Measurements from ENCODE around the gene CEP57L1. TPM values are rescaled to one million over a fixed set of nuclear protein-coding genes. Genes with fewer than 3 reads are reported as not detected.

CEP57L1 gene
- total RNA-seq, 1 donor from 2014 or later = 13.2 TPM

DNA sequence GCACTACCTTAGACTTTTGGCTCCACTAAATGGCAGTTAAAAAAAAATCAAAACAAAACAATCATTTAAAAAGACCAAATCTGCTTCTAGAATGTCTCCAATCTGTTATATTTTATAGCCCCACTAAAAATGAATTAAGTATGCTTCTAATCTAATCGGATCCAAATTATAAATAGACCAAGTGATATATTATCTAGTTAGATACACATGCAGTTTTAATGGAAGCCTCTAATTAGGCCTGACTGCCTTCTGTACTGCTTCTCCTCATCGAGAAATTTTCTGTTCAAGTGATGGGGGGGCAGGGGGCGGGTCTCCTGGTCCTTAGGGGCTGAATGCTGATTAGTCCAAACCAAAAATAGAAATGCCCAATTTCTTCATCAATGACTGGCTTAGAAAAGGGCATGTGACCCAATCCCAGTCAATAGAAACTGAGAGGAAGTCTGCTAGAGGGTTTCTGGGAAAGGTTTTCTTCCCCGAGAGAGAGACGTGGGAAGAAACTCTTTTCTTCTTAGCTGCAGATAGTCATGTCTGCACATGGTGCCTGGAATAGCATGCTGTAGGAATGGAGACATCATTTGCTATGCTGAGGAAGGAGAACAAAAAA is 7.5 kb upstream of the CEP57L1 start:
- H3K4me1 Mint-ChIP-seq (ENCODE audit: unreplicated experiment) = peaks cover 18% of the 10 kb centered on the region
- H3K9me3 Mint-ChIP-seq (ENCODE audit: unreplicated experiment) = no peaks in the 10 kb centered on the region
- DNase-seq (ENCODE audit: extremely low spot score, unreplicated experiment) = no peak
- no peaks in the 10 kb centered on the region for H3K27me3 Mint-ChIP-seq (ENCODE audit: unreplicated experiment)
- TF ChIP-seq, protein P1, sequence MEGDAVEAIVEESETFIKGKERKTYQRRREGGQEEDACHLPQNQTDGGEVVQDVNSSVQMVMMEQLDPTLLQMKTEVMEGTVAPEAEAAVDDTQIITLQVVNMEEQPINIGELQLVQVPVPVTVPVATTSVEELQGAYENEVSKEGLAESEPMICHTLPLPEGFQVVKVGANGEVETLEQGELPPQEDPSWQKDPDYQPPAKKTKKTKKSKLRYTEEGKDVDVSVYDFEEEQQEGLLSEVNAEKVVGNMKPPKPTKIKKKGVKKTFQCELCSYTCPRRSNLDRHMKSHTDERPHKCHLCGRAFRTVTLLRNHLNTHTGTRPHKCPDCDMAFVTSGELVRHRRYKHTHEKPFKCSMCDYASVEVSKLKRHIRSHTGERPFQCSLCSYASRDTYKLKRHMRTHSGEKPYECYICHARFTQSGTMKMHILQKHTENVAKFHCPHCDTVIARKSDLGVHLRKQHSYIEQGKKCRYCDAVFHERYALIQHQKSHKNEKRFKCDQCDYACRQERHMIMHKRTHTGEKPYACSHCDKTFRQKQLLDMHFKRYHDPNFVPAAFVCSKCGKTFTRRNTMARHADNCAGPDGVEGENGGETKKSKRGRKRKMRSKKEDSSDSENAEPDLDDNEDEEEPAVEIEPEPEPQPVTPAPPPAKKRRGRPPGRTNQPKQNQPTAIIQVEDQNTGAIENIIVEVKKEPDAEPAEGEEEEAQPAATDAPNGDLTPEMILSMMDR (IDR thresholded peaks at IDR 0.05) = no peak
- H3K27ac Mint-ChIP-seq (ENCODE audit: unreplicated experiment) = no peak overlapping the region
- H3K4me3 Mint-ChIP-seq (ENCODE audit: unreplicated experiment) = no peak overlapping the region
- peaks cover 11% of the 10 kb centered on the region for H3K36me3 Mint-ChIP-seq (ENCODE audit: unreplicated experiment)

DNA sequence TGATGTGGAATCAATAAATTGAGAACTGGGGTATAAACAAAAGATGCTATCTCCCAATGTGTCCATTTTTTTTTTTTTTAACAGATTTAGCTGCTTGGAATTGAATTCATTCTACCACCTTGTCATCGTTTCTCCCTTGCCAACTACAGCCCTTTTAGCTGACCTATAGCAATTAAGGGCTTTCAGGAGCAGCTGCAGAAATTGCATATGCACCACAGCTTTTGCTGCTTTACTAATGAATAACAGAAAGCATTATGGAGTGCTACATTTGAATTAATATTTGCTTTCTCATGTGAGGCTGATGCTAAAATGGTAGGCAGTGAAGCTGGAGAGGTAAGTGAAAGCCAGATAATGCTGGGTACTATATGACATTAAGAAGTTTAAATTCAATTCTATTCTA is 6.3 kb upstream of the CEP57L1 start:
- DNase-seq (ENCODE audit: extremely low spot score, unreplicated experiment) = no peak
- Mint-ChIP-seq H3K9me3 (ENCODE audit: unreplicated experiment) (no peaks in the 10 kb centered on the region), H3K4me3 (ENCODE audit: unreplicated experiment) (no peak overlapping the region), H3K27me3 (ENCODE audit: unreplicated experiment) (no peaks in the 10 kb centered on the region), H3K27ac (ENCODE audit: unreplicated experiment) (no peak overlapping the region), H3K36me3 (ENCODE audit: unreplicated experiment) (peaks cover 11% of the 10 kb centered on the region), H3K4me1 (ENCODE audit: unreplicated experiment) (peaks cover 23% of the 10 kb centered on the region)
- TF ChIP-seq, protein P1 (IDR thresholded peaks at IDR 0.05) = no peak

DNA sequence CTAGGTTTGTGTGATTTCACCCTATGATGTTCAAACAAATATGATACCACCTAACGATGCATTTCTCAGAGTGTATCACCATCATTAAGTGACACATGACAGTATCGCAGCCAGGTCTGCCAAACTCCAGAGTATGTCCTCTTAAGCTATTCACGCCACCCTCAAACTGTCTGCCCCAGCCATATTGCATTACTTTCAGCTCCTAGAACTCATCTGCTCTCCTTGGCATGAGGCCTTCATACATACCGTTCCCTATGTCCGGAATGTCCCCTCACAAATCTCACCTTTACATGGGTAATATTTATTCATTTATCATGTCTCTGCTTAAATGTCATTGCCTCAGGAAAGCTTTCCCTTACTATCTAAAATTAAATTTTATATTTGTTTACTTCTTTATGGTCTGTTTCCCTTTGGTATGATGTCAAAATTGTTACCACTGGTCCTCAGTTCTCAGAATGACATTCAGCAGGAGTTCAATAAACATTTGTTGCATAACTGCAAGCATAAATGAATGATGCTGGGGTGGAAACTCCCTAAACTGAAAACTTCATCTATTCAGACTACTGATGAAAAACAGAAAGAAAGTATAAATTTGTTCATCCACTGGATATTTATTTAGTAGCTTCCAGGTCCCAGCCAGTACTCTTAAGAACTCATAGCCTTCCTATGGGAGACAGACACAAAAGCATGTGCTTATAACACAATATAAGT is 3.8 kb upstream of the CEP57L1 start:
- TF ChIP-seq, protein P1 (IDR thresholded peaks at IDR 0.05) = no peak
- peak overlapping the region; percentile 95 for H3K4me3 Mint-ChIP-seq (ENCODE audit: unreplicated experiment)
- H3K4me1 Mint-ChIP-seq (ENCODE audit: unreplicated experiment) = peaks cover 33% of the 10 kb centered on the region

DNA sequence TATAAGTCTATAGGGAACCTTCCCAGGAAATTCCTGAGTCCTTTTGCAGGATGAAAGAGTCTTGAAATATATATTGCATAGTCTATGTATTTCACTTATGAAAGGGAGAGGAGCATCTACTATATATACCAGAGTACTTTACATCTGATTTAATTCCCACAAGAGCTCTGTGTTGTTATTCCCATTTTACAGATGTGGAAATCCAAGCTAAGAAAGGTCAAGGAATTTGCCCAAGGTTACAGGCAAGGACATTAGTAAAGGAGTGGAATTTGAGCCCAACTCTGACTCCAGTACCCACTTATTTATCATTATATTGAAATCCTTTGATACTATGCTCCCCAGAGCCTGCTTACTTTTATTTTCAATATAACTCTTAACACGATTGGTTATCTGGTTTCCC is 3.2 kb upstream of the CEP57L1 start:
- peak overlapping the region; percentile 16 for H3K27ac Mint-ChIP-seq (ENCODE audit: unreplicated experiment)
- peaks cover 36% of the 10 kb centered on the region for H3K4me1 Mint-ChIP-seq (ENCODE audit: unreplicated experiment)
- no peaks in the 10 kb centered on the region for H3K27me3 Mint-ChIP-seq (ENCODE audit: unreplicated experiment)
- H3K4me3 Mint-ChIP-seq (ENCODE audit: unreplicated experiment) = peak overlapping the region; percentile 95
- H3K36me3 Mint-ChIP-seq (ENCODE audit: unreplicated experiment) = peaks cover 6% of the 10 kb centered on the region
- H3K9me3 Mint-ChIP-seq (ENCODE audit: unreplicated experiment) = no peaks in the 10 kb centered on the region
- TF ChIP-seq, protein P1 (IDR thresholded peaks at IDR 0.05) = no peak
- DNase-seq (ENCODE audit: extremely low spot score, unreplicated experiment) = no peak

More for the DNA sequence above, 3.8 kb upstream of the CEP57L1 start:
- DNase-seq (ENCODE audit: extremely low spot score, unreplicated experiment) = no peak
- Mint-ChIP-seq H3K27me3 (ENCODE audit: unreplicated experiment) (no peaks in the 10 kb centered on the region), H3K36me3 (ENCODE audit: unreplicated experiment) (peaks cover 7% of the 10 kb centered on the region), H3K27ac (ENCODE audit: unreplicated experiment) (peak overlapping the region; percentile 16), H3K9me3 (ENCODE audit: unreplicated experiment) (no peaks in the 10 kb centered on the region)

DNA sequence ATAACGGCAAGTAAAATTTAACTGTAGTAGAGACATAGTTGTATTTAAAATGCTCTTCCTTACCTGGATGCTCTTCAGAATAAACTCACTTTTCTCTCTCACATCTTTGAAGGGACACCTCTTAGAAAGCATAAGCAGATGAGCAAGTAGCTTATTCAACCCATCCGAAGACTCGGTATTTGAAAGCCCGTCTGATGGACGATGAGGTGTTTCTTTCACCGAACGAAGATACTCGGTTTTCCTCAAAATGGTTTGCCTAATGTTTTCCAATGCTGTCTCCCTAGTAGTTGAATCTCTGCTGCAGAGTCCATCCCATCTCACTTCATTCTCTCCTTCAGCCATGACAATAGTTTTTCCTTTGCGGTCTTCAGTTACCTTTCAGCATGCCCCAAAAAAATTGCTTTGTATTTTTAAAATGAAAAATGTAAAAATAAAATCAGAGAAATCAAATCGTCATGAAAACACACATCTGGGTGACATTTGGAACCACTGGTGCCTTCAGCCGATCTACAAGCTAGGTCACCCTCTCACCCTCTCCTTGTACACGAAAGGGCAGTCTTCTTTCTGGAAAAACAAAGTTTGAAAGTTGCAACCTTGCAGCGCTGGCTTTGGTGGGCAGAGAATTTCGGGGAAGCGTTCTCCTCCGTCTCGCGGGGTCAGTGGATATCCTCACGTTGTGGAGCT is 1.4 kb upstream of the CEP57L1 start:
- H3K36me3 Mint-ChIP-seq (ENCODE audit: unreplicated experiment) = peaks cover 5% of the 10 kb centered on the region
- H3K27ac Mint-ChIP-seq (ENCODE audit: unreplicated experiment) = peak overlapping the region; percentile 90
- H3K9me3 Mint-ChIP-seq (ENCODE audit: unreplicated experiment) = no peaks in the 10 kb centered on the region
- peak overlapping the region; percentile 95 for H3K4me3 Mint-ChIP-seq (ENCODE audit: unreplicated experiment)
- DNase-seq (ENCODE audit: extremely low spot score, unreplicated experiment) = no peak
- TF ChIP-seq, protein P1 (IDR thresholded peaks at IDR 0.05) = no peak
- peaks cover 38% of the 10 kb centered on the region for H3K4me1 Mint-ChIP-seq (ENCODE audit: unreplicated experiment)
- H3K27me3 Mint-ChIP-seq (ENCODE audit: unreplicated experiment) = no peaks in the 10 kb centered on the region

Measured in osteocyte (in vitro differentiated cells).